Measurements from ENCODE around the gene NR1I3.
A peak's percentile ranks its signal among the peaks of the same experiment; 100 is the strongest.

NR1I3 gene

GRCh38 chr1:161219078-161219892 lies 18.7 kb downstream of the NR1I3 start:
- no peak for DNase-seq (ENCODE audit: low read depth in 2 of 3, low spot score in 1 of 3)

DNA sequence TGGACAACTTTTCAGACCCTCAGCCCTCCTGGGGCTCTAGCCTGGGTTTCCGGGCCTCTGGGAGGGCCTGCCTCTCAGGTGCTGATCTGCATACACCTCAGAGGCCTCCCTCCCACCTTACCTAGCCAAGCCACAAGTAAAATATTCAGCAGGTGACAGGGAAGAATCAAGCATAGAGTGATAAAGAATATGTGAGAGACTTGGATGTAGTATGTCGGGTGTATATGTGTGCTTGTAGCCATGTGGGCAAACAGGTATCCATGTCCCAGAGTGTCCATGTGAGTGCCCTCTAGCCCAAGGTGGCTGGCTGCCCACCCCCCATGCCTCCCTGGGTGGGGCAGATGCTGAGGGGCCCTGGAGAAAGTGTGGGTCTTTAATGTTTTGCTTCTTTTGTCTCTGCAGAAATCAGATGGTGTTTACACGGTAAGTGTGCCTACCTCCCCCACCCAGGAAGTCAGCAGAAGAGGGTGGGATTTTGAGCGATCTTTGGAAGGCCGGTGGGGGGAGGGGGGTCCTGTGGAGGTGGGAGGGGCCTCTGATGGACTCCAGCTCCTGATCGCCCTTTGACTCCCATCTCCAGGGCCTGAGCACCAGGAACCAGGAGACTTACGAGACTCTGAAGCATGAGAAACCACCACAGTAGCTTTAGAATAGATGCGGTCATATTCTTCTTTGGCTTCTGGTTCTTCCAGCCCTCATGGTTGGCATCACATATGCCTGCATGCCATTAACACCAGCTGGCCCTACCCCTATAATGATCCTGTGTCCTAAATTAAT lies 19.5 kb downstream of the NR1I3 start:
- DNase-seq (ENCODE audit: low read depth in 2 of 3, low spot score in 1 of 3), result no peak

- no peak for DNase-seq (ENCODE audit: low read depth in 2 of 3, low spot score in 1 of 3)
Measured at GRCh38 chr1:161217831-161218230, 20.2 kb downstream of the NR1I3 start.

GRCh38 chr1:161216945-161217712 lies 20.9 kb downstream of the NR1I3 start:
- no peak for DNase-seq (ENCODE audit: low read depth in 2 of 3, low spot score in 1 of 3)

DNA sequence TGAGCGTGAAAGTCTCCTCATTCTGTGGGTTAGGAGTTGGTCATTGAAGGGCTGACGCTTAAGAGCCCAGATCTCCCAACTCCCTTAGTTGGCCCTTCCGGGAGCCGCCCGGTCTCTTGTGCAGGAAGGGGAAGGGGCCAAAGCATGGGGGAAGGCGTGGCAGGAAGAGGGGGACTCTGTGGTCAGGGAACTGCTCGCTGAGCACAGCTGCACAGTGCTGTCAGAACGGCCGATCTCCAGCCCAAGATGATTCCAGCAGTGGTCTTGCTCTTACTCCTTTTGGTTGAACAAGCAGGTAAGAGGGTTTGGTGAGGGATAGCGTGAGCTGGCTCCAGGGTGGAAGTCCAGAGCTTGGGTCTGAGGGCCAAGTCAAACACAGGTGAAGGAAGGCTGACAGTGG lies 22.9 kb downstream of the NR1I3 start, which contains the start of gene FCER1G:
Gene FCER1G, plus strand, starts transcription at position 220 of the 400 bp plus-strand sequence. Its CDS starts 27 bp downstream, at position 247.
- DNase-seq (ENCODE audit: low read depth in 2 of 3, low spot score in 1 of 3), result no peak

GRCh38 chr1:161214369-161214768 lies 23.6 kb downstream of the NR1I3 start:
- DNase-seq (ENCODE audit: low read depth in 2 of 3, low spot score in 1 of 3), result no peak

DNA sequence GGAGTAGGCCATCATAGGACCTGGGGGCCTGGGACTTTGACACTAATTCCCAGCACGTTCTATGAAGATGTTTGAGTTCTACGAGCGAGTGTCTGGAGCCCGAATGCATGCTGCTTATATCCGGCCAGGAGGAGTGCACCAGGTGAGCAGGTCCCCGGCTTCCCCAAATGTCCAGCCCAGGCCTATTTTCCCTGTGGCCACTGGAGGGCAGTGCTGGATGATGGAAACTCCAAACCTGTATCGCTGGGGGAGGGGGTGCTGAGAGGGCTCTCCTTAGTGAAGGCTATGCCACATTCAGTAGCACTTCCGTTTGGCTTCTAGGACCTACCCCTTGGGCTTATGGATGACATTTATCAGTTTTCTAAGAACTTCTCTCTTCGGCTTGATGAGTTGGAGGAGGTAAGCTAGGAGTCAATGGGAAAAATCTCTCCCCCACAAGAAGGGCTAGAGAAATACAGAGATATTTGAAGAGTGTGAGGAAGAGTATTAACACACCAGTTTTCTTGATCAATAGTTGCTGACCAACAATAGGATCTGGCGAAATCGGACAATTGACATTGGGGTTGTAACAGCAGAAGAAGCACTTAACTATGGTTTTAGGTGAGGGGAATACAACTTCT lies 28.1 kb downstream of the NR1I3 start:
- DNase-seq (ENCODE audit: low read depth in 2 of 3, low spot score in 1 of 3), result peak; percentile 58 to 71 (median 60)

GRCh38 chr1:161207173-161207572 lies 30.8 kb downstream of the NR1I3 start:
- DNase-seq (ENCODE audit: low read depth in 2 of 3, low spot score in 1 of 3), result no peak

DNA sequence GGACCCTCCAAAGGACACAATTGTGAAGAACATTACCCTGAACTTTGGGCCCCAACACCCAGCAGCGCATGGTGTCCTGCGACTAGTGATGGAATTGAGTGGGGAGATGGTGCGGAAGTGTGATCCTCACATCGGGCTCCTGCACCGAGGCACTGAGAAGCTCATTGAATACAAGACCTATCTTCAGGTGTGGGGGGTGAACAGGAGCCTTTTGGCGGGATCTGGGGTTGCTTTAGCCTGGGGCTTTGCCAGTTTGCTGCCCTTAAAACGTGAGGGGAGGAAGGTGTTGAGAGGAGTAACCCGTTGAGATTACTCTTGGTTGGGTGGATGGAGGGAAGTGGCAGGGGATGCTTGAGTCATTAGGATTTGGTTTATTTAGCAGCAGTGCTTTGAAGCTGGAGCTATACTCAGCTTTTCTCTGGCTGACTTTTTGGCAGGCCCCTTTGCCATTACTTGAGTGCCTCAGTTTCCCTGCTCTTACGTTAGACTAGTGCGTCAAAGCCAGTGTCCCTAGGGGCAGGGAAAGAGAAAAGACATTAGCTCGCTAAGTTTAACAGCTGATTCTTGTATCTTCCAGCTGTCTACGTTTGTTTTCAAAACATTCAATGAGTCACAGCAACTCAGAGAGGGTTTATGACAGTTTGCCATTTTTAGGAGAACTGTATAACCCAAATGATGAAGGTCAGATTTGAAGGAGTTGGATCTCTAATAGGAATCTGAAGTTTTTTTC lies 31.4 kb downstream of the NR1I3 start:
- no peak for DNase-seq (ENCODE audit: low read depth in 2 of 3, low spot score in 1 of 3)

- peak; percentile 92 to 94 (median 93) for DNase-seq (ENCODE audit: low read depth in 2 of 3, low spot score in 1 of 3)
Measured at GRCh38 chr1:161201836-161202712, 35.9 kb downstream of the NR1I3 start, which contains the start of gene NDUFS2. Gene NDUFS2, plus strand, starts transcription at chr1:161202367. Its CDS starts 19 bp downstream, at chr1:161202386.

GRCh38 chr1:161200992-161201835 lies 36.8 kb downstream of the NR1I3 start:
- no peak for DNase-seq (ENCODE audit: low read depth in 2 of 3, low spot score in 1 of 3)

GRCh38 chr1:161200421-161200991 lies 37.5 kb downstream of the NR1I3 start:
- DNase-seq (ENCODE audit: low read depth in 2 of 3, low spot score in 1 of 3), result no peak

DNA sequence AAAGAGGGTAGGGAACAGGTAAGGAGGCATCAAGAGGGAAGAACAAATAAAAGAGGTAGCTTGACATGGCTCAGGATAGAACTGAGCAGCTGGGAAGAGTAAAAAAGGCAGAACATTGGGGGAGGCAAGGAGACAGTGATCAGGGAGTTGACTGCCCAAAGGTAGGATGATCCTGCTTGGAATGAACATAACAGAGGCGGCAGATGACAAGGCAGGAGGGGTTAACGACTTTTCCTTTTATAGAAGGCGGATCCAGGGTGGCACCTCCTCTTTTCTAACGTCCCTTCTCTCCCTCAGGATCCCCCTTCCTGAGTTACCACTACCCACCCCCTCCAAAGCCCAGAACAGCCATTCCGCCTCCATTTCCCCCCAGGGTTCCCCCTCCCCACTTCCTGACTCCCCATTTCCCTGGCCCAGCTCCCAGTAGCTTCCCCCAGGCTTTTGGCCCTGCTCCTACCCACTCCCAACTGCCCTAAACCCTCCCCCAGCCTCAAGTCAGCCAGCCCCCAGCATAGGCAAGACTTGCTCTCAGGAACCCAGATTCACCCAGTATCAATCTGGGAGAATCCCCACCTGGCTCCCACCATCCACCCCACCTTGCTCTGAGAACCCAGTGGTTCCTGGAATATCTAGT lies 38.4 kb downstream of the NR1I3 start:
- no peak for DNase-seq (ENCODE audit: low read depth in 2 of 3, low spot score in 1 of 3)

DNA sequence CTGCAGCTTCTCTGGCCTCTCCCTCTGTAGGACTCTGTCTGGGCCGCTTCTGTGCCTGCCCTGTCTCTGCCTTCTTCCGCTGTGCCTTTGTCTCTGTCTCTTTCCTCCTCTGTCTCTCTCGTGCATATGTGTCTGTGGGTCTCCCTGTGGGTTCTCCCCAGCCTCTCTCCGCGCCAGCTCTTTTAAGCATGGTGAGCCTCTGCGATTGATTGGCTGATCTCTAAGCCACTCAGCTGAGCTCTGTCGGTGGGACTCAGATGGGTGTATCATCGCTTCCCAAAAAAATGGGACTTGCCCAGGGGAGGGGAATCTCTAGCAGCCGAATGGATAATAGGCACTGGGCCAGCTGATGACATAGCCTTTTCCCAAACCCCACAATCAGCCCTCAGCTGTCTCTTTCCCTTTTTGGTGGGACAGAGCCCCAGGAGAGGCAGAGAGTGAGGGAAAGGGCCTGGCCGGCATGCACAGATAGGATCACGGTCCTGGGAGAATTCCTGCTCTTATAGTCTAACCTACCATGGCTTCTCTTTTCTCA lies 39.0 kb downstream of the NR1I3 start, which contains the start of gene ADAMTS4:
Gene ADAMTS4, minus strand, starts transcription at position 158 of the 535 bp plus-strand sequence. CDS start 427 bp downstream, outside the sequence.
- DNase-seq (ENCODE audit: low read depth in 2 of 3, low spot score in 1 of 3), result no peak

- no peak for DNase-seq (ENCODE audit: low read depth in 2 of 3, low spot score in 1 of 3)
Measured at GRCh38 chr1:161198194-161198896, 39.7 kb downstream of the NR1I3 start.

GRCh38 chr1:161197560-161198193 lies 40.3 kb downstream of the NR1I3 start:
- no peak for DNase-seq (ENCODE audit: low read depth in 2 of 3, low spot score in 1 of 3)

Data from stimulated activated CD4-positive, alpha-beta T cell treated with anti-CD3 and anti-CD28 coated beads, Interleukin-12 subunit alpha, Interleukin-12 subunit beta, amount 100 ng/mL, for 48 hours (primary cell).